ENCODE measurements around the gene HPS4. TPM values are rescaled to one million over a fixed set of nuclear protein-coding genes. Genes with fewer than 3 reads are reported as not detected.

Gene HPS4
- total RNA-seq, 2 donors from 2014 or later, result 41.7 to 57.6 TPM

DNA sequence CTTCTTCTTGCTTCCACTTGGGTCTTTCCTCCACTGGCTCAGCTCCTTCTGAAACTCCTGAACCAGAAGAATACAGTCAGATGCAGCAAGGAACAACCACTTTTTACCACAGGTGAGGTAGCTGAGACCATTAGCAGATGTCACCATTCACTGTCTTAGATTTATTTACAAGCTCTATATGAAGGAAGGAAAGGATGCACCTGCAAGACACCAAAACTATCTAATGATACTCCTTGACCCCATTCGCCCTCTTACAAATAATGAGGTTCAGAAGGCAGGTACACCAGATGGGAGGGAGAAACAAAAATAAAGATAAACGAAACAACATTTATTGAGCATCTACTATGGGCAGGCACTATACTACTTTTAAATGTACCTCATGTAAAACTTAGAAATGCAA, 18.4 kb upstream of the HPS4 start:
- Histone ChIP-seq H3K9ac (ENCODE audit: extremely low read depth, low read length, poor library complexity, severe bottlenecking) (no peak overlapping the region), H3K4me1 (ENCODE audit: control insufficient read depth, insufficient read depth, low read length) (peaks cover under 1% of the 10 kb centered on the region), H3K27me3 (ENCODE audit: control insufficient read depth, insufficient read depth, low read length, poor library complexity, severe bottlenecking) (no peaks in the 10 kb centered on the region), H3K4me3 (ENCODE audit: low read length) (no peak overlapping the region), H3K9me3 (ENCODE audit: control insufficient read depth, low read length) (no peaks in the 10 kb centered on the region), H3K27ac (ENCODE audit: low read depth, low read length) (no peak overlapping the region), H3K36me3 (ENCODE audit: control insufficient read depth, insufficient read depth, low read length) (peaks cover 78% of the 10 kb centered on the region)
- Mint-ChIP-seq H3K36me3 (ENCODE audit: low read depth) (peaks cover 79% of the 10 kb centered on the region), H3K9me3 (no peaks in the 10 kb centered on the region), H3K27me3 (ENCODE audit: insufficient read depth) (no peaks in the 10 kb centered on the region), H3K4me3 (no peak overlapping the region), H3K27ac (no peak overlapping the region), H3K4me1 (peaks cover 9% of the 10 kb centered on the region)
- TF ChIP-seq, protein P1, sequence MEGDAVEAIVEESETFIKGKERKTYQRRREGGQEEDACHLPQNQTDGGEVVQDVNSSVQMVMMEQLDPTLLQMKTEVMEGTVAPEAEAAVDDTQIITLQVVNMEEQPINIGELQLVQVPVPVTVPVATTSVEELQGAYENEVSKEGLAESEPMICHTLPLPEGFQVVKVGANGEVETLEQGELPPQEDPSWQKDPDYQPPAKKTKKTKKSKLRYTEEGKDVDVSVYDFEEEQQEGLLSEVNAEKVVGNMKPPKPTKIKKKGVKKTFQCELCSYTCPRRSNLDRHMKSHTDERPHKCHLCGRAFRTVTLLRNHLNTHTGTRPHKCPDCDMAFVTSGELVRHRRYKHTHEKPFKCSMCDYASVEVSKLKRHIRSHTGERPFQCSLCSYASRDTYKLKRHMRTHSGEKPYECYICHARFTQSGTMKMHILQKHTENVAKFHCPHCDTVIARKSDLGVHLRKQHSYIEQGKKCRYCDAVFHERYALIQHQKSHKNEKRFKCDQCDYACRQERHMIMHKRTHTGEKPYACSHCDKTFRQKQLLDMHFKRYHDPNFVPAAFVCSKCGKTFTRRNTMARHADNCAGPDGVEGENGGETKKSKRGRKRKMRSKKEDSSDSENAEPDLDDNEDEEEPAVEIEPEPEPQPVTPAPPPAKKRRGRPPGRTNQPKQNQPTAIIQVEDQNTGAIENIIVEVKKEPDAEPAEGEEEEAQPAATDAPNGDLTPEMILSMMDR (conservative IDR thresholded peaks at IDR 0.05), result no peak
- WGBS, 2 experiments (ENCODE audit: insufficient coverage in 1 of 2, insufficient read length in 1 of 2), result 86% methylated on average over 2 of the region's 2 CpGs; no CpG with 5 or more reads in 1 of the 2 experiments
- no peak for DNase-seq

DNA sequence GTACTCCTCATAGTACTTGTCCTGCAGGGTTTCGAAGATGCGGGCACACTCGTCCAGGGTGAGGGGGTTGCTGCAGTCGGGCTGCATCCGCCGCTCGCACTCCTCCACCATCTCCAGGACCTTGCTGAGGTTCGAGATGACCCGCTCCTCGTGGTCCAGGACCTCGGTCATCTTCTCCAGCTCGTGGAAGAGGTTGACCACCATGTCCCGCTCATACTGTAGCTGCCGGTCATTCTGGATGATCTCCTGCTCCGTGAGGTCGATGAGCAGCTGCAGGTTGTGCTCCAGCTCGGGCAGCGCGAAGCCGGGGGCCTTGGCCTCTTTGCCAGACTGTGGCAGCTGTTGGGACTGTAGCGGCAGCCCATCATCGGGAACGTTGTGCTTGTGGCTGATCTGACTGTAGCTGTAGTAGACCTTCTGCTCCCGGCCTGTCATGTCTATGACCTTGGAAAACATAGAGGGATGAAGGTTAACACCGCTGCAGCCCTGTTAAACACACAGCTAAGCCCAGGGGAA, 15.7 kb upstream of the HPS4 start:
- no peak overlapping the region for H3K4me3 Mint-ChIP-seq
- no peaks in the 10 kb centered on the region for H3K27me3 ChIP-seq (ENCODE audit: control insufficient read depth, insufficient read depth, low read length, poor library complexity, severe bottlenecking)
- H3K36me3 ChIP-seq (ENCODE audit: control insufficient read depth, insufficient read depth, low read length), result peaks cover 75% of the 10 kb centered on the region

DNA sequence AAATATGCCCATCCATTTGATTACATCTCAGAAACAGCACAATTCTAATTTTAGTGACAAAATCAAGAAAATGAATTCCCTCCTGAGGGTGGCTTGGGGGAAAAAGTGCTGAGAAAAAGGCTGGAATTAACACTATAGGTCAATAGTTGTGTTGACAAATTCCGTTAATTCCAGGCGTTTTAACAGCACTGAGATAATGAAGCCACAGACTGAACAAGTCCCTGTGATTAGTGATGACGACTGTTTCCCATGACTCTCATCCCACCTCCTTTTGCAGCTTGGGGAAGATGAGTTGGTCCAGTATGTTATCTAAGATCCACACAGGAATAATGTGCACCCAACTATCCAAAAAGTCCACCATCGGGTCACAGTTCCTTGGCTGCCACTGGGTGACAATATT, 12.9 kb upstream of the HPS4 start:
- TF ChIP-seq, protein P1 (conservative IDR thresholded peaks at IDR 0.05), result no peak
- peaks cover 75% of the 10 kb centered on the region for H3K36me3 ChIP-seq (ENCODE audit: control insufficient read depth, insufficient read depth, low read length)
- peaks cover 79% of the 10 kb centered on the region for H3K36me3 Mint-ChIP-seq (ENCODE audit: low read depth)

More for the DNA sequence above, 15.7 kb upstream of the HPS4 start:
- H3K9ac ChIP-seq (ENCODE audit: extremely low read depth, low read length, poor library complexity, severe bottlenecking), result no peak overlapping the region
- WGBS, 2 experiments (ENCODE audit: insufficient coverage in 1 of 2, insufficient read length in 1 of 2), result 94 to 95% methylated on average over 20 to 25 of the region's 25 CpGs
- H3K4me1 Mint-ChIP-seq, result peaks cover 9% of the 10 kb centered on the region
- H3K9me3 ChIP-seq (ENCODE audit: control insufficient read depth, low read length), result no peaks in the 10 kb centered on the region
- no peak overlapping the region for H3K27ac ChIP-seq (ENCODE audit: low read depth, low read length)
- DNase-seq, result no peak
- no peaks in the 10 kb centered on the region for H3K9me3 Mint-ChIP-seq
- H3K4me3 ChIP-seq (ENCODE audit: low read length), result no peak overlapping the region
- peaks cover 9% of the 10 kb centered on the region for H3K4me1 ChIP-seq (ENCODE audit: control insufficient read depth, insufficient read depth, low read length)
- H3K27me3 Mint-ChIP-seq (ENCODE audit: insufficient read depth), result no peaks in the 10 kb centered on the region
- H3K27ac Mint-ChIP-seq, result peak overlapping the region; percentile 26
- TF ChIP-seq, protein P1 (conservative IDR thresholded peaks at IDR 0.05), result no peak
- peaks cover 81% of the 10 kb centered on the region for H3K36me3 Mint-ChIP-seq (ENCODE audit: low read depth)

More for the DNA sequence above, 12.9 kb upstream of the HPS4 start:
- H3K9ac ChIP-seq (ENCODE audit: extremely low read depth, low read length, poor library complexity, severe bottlenecking), result no peak overlapping the region
- Mint-ChIP-seq H3K4me3 (no peak overlapping the region), H3K27ac (no peak overlapping the region), H3K9me3 (no peaks in the 10 kb centered on the region), H3K27me3 (ENCODE audit: insufficient read depth) (no peaks in the 10 kb centered on the region), H3K4me1 (peaks cover 3% of the 10 kb centered on the region)
- H3K9me3 ChIP-seq (ENCODE audit: control insufficient read depth, low read length), result no peaks in the 10 kb centered on the region
- H3K27me3 ChIP-seq (ENCODE audit: control insufficient read depth, insufficient read depth, low read length, poor library complexity, severe bottlenecking), result no peaks in the 10 kb centered on the region
- H3K27ac ChIP-seq (ENCODE audit: low read depth, low read length), result no peak overlapping the region
- no peak for DNase-seq
- H3K4me3 ChIP-seq (ENCODE audit: low read length), result no peak overlapping the region
- WGBS, 2 experiments (ENCODE audit: insufficient coverage in 1 of 2, insufficient read length in 1 of 2), result 90% methylated on average over 4 of the region's 4 CpGs; no CpG with 5 or more reads in 1 of the 2 experiments
- H3K4me1 ChIP-seq (ENCODE audit: control insufficient read depth, insufficient read depth, low read length), result peaks cover 9% of the 10 kb centered on the region
